Muscle of arm (tissue), 12 donors: ENCODE results near the gene RRP1B. TPM values are rescaled to one million over a fixed set of nuclear protein-coding genes. Genes with fewer than 3 reads are reported as not detected.
A peak's percentile ranks its signal among the peaks of the same experiment; 100 is the strongest.

Experiments used
- DNase-seq: peaks from one replicate; pipeline ENCODE4 v3.0.0-alpha.2; 2013
- polyA plus RNA-seq, 12 donors: library from polyadenylated mRNA; unstranded; fragments of 120-200 nt; gene quantifications; one replicate each; pipeline ENCODE4 v1.2.1, GENCODE V29; 2013; ENCODE audit not compliant: insufficient read length in 12 of 12

Gene RRP1B
- polyA plus RNA-seq, 12 donors: 21.4 to 29.3 (median 25.0) TPM; not detected in 1

DNA sequence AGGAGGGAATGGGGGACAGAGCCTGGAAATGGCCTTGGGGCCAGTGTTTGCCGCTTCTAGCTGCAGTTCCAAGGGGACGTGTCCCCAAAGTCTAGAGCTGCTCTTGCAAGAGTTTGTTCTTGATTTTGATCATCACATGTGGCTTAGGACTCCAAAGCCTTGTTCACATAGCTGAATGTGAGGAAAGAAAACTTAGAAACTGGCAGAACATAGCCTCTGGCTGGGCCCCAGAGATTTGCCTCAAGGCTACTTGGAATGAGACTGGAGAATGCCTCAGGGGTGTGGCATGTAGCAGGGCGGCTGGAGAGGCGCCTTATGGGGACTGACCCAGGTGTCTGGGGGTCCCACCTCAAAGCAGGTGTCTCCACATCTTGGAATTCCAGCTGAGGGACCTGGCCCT is 61.8 kb downstream of the RRP1B start:
- no peak for DNase-seq

DNA sequence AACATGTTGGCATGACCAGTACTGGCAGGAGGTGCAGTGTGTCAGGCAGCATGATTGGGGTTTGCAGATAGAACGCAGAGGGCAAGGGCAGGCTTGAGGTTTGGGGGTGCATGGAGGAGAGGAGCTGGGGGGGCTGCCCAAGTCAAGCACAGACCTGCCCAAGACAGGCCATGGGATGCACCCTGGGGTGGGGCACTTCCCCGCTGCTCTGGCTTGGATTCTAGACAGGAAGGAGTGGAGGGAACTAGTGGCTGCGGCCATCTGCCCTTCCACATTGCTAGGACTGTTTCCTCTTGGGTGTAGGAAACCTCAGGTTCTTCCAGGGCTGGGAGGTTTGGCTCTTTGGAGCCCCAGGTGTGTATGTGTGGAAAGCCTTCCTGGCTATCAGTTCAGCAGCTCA is 62.6 kb downstream of the RRP1B start:
- no peak for DNase-seq

DNA sequence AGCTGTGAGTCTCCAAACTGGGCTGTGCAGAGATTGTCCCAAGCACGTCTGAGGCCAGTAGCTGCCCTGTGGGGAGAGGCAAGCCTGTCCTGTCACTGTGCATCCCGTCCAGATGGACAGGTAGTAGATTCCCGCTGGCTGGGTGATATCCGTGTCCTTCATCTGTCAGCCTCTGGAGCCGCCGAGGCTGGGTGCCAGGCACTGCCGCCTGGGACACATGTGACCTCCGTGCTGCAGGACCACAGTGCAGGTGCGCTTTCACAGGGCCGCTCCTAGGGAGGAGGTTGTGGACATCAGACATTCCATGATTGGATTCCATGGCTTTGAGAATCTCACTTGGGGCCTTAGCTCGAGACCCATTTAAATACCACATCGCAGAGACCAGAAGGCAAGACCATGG is 64.3 kb downstream of the RRP1B start:
- DNase-seq: no peak

DNA sequence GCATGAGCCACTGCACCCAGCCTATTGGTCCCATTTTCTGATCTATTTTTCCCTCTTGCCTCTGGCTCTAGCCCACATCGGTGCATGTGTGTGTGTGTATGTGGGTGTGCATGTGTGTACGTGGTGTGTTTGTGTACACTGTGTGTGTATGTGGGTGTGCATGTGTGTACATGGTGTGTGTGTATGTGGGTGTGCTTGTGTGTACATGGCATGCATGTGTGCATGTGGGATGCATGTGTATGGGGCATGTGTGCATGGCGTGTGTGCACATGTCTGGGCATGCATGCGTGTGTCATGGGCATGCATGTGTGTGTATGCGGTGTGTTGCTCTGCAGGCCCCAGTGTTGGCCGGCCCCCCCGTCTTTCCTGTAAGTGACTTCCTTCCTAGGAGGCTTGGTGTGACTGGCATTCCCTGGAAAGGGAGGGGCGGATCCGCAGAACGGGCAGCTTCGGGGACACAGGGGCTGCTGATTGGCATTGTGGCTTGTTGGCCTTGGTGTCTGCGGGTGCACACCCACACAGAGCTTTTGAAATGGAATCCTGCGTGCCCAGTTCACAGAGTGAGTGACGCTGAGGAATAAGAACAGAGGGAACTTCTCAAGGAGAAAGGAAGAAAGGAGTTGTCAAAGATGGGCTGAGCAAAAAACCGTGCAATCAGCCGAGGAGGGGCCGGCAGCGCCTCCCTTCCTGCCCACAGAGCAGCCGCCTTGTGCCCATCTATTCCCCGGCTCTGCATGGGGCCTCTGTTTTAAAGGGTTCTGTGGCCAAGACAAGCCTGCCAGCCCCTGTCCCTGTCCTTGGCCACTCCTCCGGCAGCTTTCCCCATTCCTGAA is 67.5 kb downstream of the RRP1B start:
- DNase-seq: no peak

DNA sequence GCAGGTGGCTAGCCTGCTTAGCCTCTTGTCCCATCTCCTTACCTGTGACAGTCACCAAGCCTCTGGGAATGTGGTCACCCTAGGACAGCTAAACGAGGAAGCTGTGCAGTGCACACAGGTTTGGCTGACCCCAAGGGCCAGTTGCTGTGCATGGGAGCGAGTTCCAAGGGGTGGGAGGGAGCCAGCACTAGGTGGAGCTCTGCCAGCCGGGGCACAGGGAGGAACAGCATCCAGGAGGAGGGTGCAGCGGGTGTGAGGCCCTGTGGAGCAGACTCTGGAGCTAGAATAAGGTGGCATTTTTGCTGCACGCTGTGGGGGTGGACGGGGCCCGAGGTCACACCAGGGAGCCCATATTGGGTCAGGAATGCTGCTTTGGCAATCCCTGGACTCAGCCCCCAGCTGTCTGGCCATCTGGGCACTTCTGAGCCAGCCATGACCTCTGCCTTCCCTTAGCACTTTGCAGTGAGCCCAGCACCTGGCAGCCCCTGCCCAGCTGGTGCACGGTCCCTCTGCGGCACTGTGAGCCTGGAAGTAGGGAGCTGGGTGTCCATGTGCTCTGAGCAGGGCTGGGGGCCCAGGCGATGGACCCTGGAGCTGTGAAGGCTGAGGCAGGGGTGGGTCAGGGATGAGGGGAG is 68.3 kb downstream of the RRP1B start:
- DNase-seq: no peak

DNA sequence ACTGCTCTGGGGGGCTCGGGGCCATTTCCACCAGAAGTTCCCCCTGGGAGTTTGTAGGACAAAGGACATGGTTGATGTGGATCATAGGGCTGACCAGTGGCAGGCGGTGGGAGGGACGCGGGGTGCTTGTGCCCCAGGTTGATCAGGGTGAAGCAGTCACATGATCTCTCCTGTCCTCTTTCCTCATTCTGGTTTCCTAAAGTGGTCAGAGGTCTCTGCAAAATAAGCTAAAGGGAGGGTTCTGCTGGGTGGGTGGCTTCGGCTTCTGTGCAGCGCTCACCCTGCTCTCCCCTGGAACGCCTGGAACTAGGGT is 68.8 kb downstream of the RRP1B start:
- no peak for DNase-seq

DNA sequence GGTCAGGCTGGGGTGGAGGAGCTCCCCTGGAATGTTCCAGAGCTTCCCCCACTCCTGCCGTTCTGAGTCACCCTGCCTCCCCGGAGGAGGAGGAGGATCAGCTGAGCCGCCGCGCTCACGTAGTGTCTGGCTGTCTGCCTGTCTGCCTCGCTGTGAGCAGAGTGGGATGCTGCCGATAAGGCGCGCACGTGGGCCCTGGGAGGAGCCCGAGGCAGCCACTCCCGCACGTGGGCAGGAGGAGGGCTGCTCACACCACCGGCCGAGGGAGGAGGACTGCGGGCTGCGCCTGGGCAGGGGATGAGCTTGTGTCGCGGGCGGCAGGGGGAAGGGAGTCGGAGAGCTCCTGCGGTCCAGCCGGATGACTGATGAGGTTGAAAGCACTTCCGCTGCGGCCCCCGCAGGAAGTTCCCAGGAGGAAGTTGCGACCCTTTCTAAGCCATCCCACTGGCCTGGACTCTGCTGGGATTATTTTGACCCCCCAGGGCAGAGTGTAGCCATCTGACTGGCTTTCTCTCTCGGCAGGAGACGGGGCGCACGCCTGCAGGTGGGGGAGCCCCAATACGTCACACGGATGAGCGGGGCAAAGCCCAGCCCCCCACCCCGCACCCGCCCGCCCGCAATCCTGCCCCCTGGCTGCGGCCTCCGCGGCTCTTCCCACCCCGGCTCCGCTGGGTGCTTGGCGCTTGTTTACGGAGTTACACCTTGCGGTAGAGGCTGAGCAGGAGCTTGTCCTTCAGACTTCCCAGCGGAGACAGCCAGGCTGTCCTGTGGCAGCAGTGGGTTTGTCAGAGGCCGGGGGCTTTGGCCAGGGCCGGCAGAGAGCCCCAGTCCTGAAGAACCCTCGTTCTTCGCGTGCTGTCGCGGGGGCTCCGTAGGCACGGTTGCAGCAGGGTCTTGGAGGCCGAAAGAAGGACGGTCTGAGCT is 69.4 kb downstream of the RRP1B start:
- peak; percentile 91 for DNase-seq

DNA sequence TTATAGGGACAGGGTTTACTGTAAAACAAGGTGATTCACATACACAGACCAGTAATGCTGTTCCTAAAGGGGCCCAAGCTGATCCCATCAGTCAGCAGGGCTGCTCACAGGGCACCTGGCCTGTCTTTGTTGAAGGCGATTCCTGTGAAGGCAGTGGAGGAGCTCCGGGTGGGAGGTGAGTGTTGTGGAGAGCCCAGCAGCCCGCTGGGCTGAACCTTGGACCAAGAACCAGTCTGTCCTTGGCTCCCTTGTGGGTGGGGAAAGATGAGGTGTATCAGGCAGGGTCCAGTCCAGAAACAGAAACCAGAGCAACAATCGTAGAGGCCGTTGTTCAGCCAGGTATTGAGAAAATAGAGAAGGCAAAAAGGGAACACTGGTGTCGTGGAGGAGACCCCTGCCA is 72.1 kb downstream of the RRP1B start:
- DNase-seq: no peak

DNA sequence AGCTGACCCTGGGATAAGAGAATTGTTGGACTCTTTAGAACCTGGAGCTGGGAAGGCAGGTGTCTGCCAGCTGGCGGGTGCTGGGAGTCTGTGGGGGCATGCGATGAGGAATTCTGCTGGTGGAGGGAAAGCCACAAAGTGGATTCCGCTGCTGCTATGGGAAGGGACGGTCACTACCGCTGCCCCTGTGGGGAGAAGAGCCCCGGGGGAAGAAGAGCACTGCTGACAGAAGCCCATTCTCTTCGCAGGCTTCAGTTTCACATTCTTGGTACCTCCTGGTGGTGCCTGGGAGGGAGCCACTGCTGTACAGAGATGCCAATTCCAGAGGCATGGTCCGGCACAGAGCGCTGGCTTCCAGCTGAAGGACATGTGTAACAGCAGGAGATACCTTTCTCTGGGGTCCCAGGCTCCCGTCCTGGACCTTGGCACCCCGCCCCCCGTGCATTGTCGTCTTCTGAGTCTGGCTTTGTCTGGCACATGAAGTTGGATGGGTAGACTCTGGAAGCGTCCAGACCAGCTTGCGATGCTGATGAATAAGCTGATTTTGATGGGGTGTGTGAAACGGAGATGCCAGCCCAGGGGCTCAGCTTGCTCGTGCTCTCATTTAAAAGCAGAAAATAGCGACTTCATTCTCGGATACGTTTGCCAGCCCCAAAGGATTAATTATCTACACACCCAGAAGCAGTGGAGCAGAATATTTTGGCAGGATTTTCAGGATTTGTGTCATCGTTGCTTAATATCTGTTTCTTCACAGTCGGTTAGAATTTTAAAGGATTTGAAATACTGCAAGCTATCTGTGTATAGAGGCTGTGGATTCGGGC is 72.7 kb downstream of the RRP1B start:
- no peak for DNase-seq

DNA sequence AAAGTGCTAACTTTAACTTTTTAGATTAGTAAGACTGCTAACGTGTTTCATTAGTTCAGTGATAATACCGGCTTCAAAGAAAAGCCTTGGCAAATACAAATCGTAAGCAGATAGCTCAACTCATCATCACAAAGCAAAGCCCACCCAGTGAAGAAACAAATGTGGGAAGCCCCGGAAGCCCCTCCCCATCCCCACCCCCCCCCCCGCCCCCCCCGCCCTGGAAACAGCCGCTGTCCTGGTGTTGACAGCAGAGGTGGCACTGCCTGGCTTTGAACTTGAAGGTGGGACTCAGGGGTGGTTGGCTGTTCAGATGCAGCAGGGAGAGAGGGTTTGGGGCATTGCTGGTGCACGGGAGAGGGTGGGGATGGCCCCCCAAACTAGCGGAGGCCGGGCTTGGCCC is 73.7 kb downstream of the RRP1B start:
- no peak for DNase-seq

DNA sequence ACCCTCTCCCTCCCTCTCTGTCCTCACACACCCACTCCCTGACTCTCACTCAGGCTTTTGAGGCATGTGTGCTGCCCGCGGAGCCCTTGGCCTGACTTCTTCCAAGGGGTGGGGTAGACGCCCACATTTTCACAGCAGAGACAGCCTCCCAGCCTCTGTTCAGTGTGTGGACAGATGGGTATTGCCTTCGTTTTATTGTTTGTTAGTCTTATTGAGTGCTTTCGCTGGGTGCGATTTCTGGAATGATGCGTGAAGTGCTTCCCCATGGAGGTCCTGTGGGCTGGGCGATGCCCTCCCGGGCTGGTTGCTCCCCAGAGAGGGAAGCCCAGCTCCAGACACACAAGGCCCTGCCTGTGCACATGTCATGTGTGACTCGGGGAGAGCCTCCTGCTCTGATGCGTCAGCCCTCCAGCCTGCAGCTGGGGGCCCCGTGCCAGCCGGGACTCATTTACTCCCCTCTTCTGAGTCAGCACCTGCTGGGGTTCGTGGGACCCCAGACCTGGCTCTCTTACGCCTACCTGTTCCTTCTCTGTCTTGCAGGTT is 74.2 kb downstream of the RRP1B start:
- DNase-seq: no peak

DNA sequence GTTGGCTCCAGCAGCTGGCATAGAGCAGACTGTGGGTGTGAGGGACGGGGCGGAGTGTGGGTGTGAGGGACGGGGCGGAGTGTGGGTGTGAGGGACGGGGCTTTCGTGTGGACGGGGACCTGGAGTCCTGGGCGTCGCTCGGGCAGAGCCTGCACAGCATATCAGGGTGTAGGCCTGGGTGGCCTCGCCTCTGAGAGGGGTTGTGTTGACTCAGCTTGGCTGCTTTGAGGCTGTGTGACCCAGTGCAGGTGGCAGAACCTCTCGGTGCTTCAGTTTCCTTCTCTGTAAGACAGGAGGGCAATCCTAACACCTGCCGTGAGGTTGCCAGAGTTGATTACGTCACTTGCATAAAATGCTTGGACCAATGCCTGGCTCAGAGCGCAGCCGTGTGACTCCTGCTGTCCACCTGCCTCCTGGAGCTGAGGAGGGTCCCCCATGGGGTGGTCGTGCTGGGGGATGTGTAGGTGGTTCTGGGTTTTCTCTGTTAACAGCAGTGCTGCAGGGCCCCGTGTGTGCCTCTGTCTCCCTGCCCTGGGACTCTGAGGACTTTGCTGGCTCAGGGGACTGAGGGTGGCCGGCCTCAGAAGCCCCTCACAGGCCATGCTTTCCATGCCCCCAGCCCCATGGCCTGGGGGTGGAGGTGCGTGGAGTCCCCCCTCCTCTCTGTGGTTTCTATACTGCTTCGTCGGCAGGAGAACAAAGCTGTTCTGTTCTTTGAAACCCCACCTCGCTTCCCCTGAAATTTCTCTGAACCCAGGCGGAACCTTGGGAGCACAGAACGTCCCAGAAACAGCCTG is 75.0 kb downstream of the RRP1B start:
- no peak for DNase-seq

DNA sequence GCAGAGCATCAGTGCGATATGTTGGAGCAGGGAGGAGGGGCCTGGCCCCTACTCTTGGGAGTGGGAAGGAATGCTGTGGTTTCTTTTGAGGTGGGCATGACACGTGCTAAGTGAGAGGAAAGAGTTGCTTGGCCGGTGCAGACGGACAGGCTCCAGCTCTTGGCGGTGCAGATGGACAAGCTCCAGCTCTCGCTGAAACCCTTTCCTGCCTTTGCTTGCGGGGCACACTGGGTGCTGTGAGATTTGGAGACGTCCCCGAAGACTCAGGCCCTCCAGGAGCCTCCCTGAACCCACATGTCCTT is 75.5 kb downstream of the RRP1B start:
- no peak for DNase-seq

DNA sequence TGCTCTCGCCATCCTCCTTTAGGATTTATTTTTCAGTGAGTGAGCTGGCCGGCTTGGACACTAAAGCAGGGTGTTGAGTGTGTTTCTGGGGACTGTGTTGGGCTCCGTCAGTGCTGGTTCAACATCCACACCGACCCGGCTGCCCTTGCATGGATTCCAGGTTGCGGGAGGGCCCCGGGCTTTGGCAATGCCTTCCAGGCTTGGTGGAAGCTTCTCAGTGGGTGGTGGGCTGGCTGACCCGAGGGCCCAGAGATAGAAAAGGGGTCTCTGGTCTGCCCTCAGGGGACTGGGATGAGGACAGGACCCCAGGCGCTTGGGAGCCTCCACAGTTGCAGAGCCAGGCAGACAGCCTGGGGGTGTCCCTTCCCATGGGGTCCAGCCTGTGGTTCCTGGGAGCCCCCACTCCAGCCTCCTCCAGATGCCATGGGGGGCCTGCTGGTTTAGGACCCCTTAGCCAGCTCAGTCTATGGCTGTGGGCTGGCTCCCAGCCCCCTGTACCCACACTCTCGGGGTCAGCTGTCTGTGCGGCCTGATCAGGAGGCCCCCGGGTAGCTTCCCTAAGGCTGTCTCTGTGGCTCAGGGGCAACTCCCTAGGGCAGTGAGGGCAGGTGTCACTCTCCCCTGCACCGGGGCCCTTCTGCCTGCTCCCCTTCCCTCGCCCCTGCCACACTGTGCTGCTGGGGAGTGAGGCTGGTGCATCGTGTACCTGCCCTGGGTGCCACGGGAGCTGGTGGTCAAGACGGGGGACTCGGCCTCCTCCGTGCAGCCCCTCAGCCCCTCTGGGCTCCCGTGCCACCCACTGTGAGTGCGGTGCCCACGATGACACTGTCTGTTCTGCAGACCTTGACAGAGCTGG is 76.1 kb downstream of the RRP1B start:
- no peak for DNase-seq

DNA sequence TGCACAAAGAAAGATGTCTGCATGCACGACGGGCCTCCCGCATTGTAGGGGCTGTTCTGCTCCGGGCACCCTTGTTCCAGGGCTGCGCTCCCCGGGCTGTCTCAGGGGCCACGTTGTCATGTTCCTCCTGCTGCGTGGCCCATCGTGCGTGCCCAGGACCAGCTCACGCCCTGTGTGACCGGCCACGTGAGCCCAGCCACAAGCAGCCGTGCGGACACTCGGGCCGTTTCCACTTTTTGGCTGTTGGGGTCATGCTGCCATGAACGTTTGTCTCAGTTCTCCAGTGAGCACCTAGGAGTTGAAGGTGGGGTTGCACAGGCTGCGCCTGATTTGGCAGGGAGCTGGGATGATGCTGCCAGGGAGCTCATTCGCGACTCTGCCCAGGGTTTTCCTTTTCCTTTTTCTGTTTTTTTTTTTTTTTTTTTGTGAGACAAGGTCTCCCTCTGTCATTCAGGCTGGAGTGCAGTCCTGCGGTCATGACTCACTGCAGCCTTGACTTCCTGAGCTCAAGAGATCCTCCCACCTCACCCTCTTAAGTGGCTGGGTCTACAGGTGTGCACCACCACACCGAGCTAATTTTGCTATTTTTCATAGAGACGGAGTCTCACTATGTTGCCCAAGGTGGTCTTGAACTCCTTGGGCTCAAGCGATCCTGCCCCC is 77.0 kb downstream of the RRP1B start:
- no peak for DNase-seq

DNA sequence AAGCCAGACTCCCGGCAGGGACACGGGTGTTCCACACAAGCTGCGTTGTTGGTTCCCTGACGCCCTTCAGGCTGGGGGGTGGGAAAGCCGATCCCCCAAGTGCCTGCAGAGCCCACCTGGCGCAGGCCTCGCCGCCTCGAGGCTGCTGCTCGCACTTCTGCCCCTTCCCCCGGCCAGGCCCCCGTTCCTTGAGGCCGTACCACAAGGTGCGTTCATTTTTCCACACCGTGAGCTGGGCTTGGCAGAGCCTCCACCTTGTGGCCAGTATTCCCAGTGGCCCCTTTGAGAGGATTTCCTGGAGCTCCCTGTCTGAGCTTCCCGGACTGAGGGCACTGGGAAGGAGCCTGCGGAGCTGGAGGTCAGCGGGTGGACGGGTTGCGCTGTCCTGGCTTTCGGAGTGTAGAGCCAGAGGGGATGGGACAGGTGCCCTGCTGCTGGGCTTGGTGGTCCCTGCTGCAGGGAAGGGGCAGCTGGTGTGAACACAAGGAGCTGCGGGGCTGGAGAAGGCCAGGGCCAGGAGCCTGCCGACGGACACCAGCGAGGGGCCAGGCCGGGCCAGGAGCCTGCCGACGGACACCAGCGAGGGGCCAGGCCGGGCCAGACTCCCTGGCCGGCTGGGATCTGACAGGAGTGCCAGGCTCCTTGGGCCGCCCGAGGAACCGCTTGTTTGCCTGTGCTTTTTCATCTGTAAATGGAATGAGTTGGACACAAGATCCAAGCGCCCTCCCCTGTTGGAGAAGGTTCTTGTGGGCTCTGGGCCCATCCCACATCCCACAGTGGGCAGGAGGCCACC is 78.0 kb downstream of the RRP1B start:
- no peak for DNase-seq

DNA sequence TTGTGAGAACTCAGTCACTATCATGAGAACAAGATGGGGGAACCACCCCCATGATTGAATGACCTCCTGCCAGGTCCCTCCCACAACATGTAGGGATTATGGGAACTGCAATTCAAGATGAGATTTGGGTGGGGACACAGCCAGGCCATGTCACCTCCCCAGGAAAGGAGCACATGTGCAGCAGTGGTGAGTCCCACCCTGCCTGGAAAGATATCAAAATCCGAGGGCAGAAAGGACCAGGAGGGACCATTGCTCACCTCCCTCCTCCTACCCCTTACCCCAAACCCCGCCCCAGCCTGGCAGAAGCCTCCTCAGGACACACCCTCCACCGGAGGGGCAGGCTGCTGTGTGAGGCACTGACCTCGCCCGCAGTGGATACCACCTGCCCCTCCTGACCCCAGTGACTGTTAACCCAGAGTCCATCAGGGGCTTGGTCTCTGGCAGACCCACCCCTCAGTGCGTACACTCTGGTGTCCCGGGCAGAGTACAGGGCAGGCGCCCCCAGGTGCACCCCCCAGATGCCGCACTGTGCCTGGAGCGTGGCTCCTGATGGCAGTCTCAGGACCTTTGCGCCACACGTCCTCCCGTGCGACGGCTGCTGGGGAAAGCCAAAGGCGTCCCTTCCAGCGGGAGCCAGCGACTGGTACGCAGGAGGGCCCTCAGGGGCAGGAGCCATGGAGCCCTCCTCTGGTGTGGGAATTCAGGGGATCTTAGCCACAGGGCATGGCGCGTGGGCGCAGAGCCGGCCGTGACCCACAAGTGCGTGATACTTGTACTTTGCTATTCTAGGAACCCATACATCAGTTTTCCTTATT is 80.5 kb downstream of the RRP1B start:
- DNase-seq: no peak
